ENCODE data around the gene EVPLL. TPM values are rescaled to one million over a fixed set of nuclear protein-coding genes. Genes with fewer than 3 reads are reported as not detected.
"Not testable (repeated sequence)": the region's sequence is repeated elsewhere in the genome, so short reads cannot be mapped to it uniquely, and the experiment has no call there.

Gene EVPLL
- polyA plus RNA-seq, 4 donors: 0.54 to 0.67 TPM; not detected in 2

DNA sequence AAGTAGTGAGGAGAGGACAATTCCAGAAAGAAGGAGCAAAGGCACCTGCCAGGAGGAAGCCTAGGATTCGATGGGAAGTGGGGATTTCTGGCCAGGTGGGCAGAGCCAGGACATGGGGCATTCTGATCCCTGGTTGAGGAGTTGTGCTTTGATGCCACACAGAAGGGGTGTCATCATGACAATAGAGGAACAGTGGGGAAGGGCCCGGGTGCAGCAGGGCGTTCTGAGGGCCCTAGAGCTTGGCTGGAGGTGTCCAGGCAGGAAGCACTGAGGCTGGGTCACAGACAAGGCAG is 4.3 kb downstream of the EVPLL start:
- no peak for FAIRE-seq
- 77 to 84% (median 82%) methylated on average over 3 of the region's 3 CpGs for WGBS, 3 donors
- no peaks in the 10 kb centered on the region for H3K9me3 ChIP-seq (ENCODE audit: control insufficient read depth in 2 of 2, insufficient read depth in 1 of 2, low read depth in 1 of 2, low read length in 1 of 2)
- H3K27ac ChIP-seq (ENCODE audit: low read depth in 1 of 3, low read length in 2 of 3): no peak overlapping the region
- peaks cover 0 to 16% (median 0%) of the 10 kb centered on the region in 3 donors for H3K27me3 ChIP-seq (ENCODE audit: control insufficient read depth in 3 of 3, insufficient read depth in 3 of 3, low read length in 3 of 3)
- H3K4me3 ChIP-seq (ENCODE audit: low read depth in 1 of 3, low read length in 3 of 3): no peak overlapping the region
- H3K4me1 ChIP-seq (ENCODE audit: control insufficient read depth in 3 of 3, insufficient read depth in 2 of 3, low read depth in 1 of 3, low read length in 2 of 3): peaks cover 0 to 8% (median 2%) of the 10 kb centered on the region in 3 donors
- DNase-seq: no peak
- no peaks in the 10 kb centered on the region for H3K36me3 ChIP-seq (ENCODE audit: control insufficient read depth in 3 of 3, insufficient read depth in 2 of 3, low read depth in 1 of 3, low read length in 3 of 3)

DNA sequence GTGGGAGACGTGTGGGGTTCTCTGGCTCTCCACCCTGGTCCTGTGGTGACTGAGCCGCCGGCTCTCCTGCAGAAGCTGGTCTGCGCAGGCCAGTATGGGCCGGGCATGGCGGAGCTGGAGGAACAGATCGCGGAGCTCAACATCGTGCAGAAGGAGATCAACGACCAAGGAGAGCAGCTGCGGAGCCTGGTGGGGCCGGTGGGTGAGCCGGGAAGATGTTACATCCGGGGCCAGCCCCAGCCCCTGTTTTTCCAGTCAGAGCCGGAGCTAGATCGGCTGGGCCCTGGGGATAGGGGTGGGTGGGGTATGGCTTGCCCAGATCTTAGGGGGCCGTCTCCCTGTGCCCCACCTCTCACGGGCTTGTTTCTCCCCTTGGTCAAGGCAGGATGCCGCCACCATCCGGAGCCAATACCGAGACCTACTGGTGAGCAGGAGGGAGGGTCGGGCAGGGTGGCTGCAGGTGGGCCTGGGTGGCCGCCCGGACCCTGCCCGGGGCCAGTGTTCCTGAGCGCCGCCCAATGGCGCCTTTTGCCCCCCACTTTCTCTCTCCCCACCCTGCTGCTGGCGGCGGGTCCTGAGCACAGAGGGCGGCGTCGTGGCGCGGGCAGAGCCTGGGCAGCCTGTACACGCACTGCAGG is 5.0 kb downstream of the EVPLL start:
- peaks cover 0 to 4% (median 2%) of the 10 kb centered on the region in 3 donors for H3K4me1 ChIP-seq (ENCODE audit: control insufficient read depth in 3 of 3, insufficient read depth in 2 of 3, low read depth in 1 of 3, low read length in 2 of 3)
- no peak overlapping the region for H3K27ac ChIP-seq (ENCODE audit: low read depth in 1 of 3, low read length in 2 of 3)
- FAIRE-seq (no peak), DNase-seq (no peak)
- H3K4me3 ChIP-seq (ENCODE audit: low read depth in 1 of 3, low read length in 3 of 3): no peak overlapping the region
- no peaks in the 10 kb centered on the region for H3K9me3 ChIP-seq (ENCODE audit: control insufficient read depth in 2 of 2, insufficient read depth in 1 of 2, low read depth in 1 of 2, low read length in 1 of 2)
- H3K27me3 ChIP-seq (ENCODE audit: control insufficient read depth in 3 of 3, insufficient read depth in 3 of 3, low read length in 3 of 3): peaks cover 0 to 16% (median 0%) of the 10 kb centered on the region in 3 donors
- WGBS, 3 donors: 66 to 73% (median 69%) methylated on average over 30 to 36 of the region's 36 CpGs
- no peaks in the 10 kb centered on the region for H3K36me3 ChIP-seq (ENCODE audit: control insufficient read depth in 3 of 3, insufficient read depth in 2 of 3, low read depth in 1 of 3, low read length in 3 of 3)

DNA sequence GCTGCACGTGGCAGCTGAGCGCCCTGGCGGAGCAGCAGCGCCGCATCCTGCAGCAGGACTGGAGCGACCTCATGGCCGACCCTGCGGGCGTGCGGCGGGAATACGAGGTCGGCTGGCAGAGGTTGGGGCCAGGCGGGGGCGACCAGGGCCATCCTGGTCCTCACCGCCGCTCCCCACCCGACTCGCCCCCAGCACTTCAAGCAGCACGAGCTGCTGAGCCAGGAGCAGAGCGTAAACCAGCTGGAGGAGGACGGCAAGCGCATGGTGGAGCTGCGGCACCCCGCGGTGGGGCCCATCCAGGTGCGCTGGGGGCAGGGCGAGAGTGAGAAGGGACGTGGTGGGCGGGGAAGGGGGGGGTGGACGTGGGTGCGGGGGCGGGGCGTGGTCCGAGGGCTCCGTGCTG is 5.5 kb downstream of the EVPLL start:
- H3K4me1 ChIP-seq (ENCODE audit: control insufficient read depth in 3 of 3, insufficient read depth in 2 of 3, low read depth in 1 of 3, low read length in 2 of 3); H3K36me3 ChIP-seq (ENCODE audit: control insufficient read depth in 3 of 3, insufficient read depth in 2 of 3, low read depth in 1 of 3, low read length in 3 of 3); FAIRE-seq; H3K27ac ChIP-seq (ENCODE audit: low read depth in 1 of 3, low read length in 2 of 3); H3K4me3 ChIP-seq (ENCODE audit: low read depth in 1 of 3, low read length in 3 of 3); H3K9me3 ChIP-seq (ENCODE audit: control insufficient read depth in 2 of 2, insufficient read depth in 1 of 2, low read depth in 1 of 2, low read length in 1 of 2): not testable (repeated sequence)
- peak in 1 of 2 donors; percentile 31 for DNase-seq
- 8 to 18% (median 16%) methylated on average over 25 to 36 of the region's 36 CpGs for WGBS, 3 donors
- peaks cover 0 to 16% (median 0%) of the 10 kb centered on the region in 3 donors for H3K27me3 ChIP-seq (ENCODE audit: control insufficient read depth in 3 of 3, insufficient read depth in 3 of 3, low read length in 3 of 3)

DNA sequence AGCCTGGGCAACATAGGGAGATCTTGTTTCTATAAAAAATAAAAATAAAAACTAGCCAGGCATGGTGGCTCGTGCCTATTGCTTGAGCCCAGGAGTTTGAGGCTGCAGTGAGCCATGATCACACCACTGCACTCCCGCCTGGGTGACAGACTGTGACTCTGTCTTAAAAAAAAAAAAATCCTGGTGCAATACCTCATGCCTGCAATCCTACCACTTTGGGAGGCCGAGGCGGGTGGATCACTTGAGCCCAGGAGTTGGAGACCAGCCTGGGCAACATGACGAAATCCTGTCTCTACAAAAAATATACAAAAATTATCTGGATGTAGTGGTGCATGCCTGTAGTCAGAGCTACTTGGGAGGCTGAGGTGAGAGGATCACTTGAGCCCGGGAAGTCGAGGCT is 6.7 kb downstream of the EVPLL start:
- H3K4me1 ChIP-seq (ENCODE audit: control insufficient read depth in 3 of 3, insufficient read depth in 2 of 3, low read depth in 1 of 3, low read length in 2 of 3); H3K27ac ChIP-seq (ENCODE audit: low read depth in 1 of 3, low read length in 2 of 3); DNase-seq; H3K36me3 ChIP-seq (ENCODE audit: control insufficient read depth in 3 of 3, insufficient read depth in 2 of 3, low read depth in 1 of 3, low read length in 3 of 3); FAIRE-seq; H3K4me3 ChIP-seq (ENCODE audit: low read depth in 1 of 3, low read length in 3 of 3); H3K9me3 ChIP-seq (ENCODE audit: control insufficient read depth in 2 of 2, insufficient read depth in 1 of 2, low read depth in 1 of 2, low read length in 1 of 2): not testable (repeated sequence)
- peaks cover 0 to 16% (median 0%) of the 10 kb centered on the region in 3 donors for H3K27me3 ChIP-seq (ENCODE audit: control insufficient read depth in 3 of 3, insufficient read depth in 3 of 3, low read length in 3 of 3)
- 85 to 91% (median 89%) methylated on average over 7 of the region's 7 CpGs for WGBS, 3 donors

DNA sequence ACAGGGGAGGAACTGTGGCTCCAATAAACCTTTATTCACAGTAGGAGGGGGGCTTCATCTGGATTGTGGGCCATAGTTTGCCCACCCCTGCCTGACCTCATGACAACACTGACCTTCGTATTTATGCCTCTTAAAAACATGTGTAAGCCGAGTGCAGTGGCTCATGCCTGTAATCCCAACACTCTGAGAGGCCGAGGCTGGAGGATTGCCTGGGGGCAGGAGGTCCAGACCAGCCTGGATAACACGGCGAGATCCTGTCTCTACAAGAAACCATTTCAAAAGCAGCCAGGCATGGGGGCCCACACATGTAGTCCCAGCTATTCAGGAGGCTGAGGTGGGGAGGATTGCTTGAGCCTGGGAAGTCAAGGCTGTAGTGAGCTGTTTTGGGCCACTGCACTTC is 10.0 kb downstream of the EVPLL start:
- not testable (repeated sequence) for H3K27ac ChIP-seq (ENCODE audit: low read depth in 1 of 3, low read length in 2 of 3); H3K27me3 ChIP-seq (ENCODE audit: control insufficient read depth in 3 of 3, insufficient read depth in 3 of 3, low read length in 3 of 3); H3K36me3 ChIP-seq (ENCODE audit: control insufficient read depth in 3 of 3, insufficient read depth in 2 of 3, low read depth in 1 of 3, low read length in 3 of 3); DNase-seq; FAIRE-seq; H3K4me3 ChIP-seq (ENCODE audit: low read depth in 1 of 3, low read length in 3 of 3); H3K9me3 ChIP-seq (ENCODE audit: control insufficient read depth in 2 of 2, insufficient read depth in 1 of 2, low read depth in 1 of 2, low read length in 1 of 2); H3K4me1 ChIP-seq (ENCODE audit: control insufficient read depth in 3 of 3, insufficient read depth in 2 of 3, low read depth in 1 of 3, low read length in 2 of 3)
- WGBS, 3 donors: 88 to 90% (median 88%) methylated on average over 5 of the region's 5 CpGs

DNA sequence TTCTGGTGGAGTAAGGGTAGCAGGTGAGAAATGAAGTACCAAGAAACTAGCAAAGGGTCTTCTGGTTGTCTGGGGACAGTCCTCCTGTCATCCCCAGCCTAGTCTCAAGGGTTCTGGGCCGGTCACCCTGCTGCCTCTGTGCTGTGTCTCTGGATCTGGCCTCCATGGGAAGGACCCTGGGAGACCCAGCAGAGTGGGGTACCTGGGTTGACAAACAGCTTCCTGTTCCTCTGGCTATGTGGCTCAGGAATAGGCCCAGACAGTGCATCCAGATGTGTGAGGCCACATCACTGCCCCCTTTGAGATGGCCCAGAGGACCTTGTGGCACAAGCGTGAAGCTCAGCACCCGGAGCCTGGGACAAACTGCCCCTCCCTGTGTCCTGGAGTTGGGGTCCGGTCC is 10.7 kb downstream of the EVPLL start:
- not testable (repeated sequence) for H3K27me3 ChIP-seq (ENCODE audit: control insufficient read depth in 3 of 3, insufficient read depth in 3 of 3, low read length in 3 of 3); H3K4me1 ChIP-seq (ENCODE audit: control insufficient read depth in 3 of 3, insufficient read depth in 2 of 3, low read depth in 1 of 3, low read length in 2 of 3); H3K27ac ChIP-seq (ENCODE audit: low read depth in 1 of 3, low read length in 2 of 3); H3K9me3 ChIP-seq (ENCODE audit: control insufficient read depth in 2 of 2, insufficient read depth in 1 of 2, low read depth in 1 of 2, low read length in 1 of 2); H3K36me3 ChIP-seq (ENCODE audit: control insufficient read depth in 3 of 3, insufficient read depth in 2 of 3, low read depth in 1 of 3, low read length in 3 of 3); FAIRE-seq; DNase-seq; H3K4me3 ChIP-seq (ENCODE audit: low read depth in 1 of 3, low read length in 3 of 3)
- WGBS, 3 donors: 87 to 98% (median 94%) methylated on average over 3 to 4 of the region's 4 CpGs

DNA sequence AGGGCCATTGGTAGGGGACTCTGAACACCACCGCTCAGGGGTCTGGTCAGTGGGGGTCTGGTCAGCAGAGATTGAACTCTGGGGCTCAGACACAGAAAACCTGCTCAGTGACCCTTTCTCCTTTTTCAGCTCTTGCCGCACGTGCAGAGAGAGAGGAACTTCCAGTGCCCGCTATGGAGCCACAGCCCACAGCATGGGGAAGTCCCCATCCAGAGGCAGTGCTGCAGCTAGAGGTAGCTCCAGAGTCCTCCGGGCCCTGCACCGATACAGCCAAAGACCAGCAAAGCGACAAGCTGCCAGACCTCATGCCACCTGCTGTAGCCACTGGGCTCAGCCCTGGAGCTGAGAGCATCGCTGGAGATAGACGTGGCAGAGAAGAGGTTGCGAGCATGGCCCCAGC is 11.2 kb downstream of the EVPLL start:
- not testable (repeated sequence) for H3K36me3 ChIP-seq (ENCODE audit: control insufficient read depth in 3 of 3, insufficient read depth in 2 of 3, low read depth in 1 of 3, low read length in 3 of 3); H3K27ac ChIP-seq (ENCODE audit: low read depth in 1 of 3, low read length in 2 of 3); H3K27me3 ChIP-seq (ENCODE audit: control insufficient read depth in 3 of 3, insufficient read depth in 3 of 3, low read length in 3 of 3); H3K4me3 ChIP-seq (ENCODE audit: low read depth in 1 of 3, low read length in 3 of 3); FAIRE-seq; H3K9me3 ChIP-seq (ENCODE audit: control insufficient read depth in 2 of 2, insufficient read depth in 1 of 2, low read depth in 1 of 2, low read length in 1 of 2); H3K4me1 ChIP-seq (ENCODE audit: control insufficient read depth in 3 of 3, insufficient read depth in 2 of 3, low read depth in 1 of 3, low read length in 2 of 3); DNase-seq
- 50 to 81% (median 55%) methylated on average over 1 to 7 of the region's 10 CpGs for WGBS, 3 donors

DNA sequence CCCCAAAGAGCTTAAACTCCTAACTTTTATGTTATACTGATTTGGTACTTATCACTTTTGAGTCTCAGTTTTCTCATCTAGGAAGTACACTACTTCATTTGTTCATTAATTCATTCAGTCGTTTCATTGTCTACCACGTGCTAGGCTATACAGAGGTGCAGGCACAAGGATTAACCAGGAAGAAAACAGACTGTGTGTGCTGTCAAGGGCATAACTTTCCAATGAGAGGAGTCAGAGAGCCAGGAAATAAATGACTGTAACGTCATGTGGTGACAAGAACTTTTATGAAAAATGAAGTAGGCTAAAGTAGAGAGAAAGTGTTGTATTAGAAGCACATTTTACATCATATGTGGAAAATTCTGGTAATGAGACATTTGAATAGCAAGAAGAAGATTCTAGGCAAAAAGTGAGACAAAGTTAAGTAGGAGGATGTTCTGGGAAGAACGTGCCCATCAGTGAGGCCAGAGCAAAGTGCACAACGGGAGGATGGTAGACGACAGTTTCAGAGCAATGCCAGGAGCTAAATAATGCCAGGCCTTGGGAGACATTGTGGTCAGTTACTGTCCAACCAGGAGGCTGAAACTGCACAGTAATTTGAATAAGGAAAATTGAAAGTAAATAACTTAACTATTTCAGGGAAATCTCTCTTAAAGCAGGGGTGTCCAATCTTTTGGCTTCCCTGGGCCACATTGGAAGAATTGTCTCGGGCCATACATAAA is 24.5 kb downstream of the EVPLL start:
- H3K27me3 ChIP-seq (ENCODE audit: control insufficient read depth in 3 of 3, insufficient read depth in 3 of 3, low read length in 3 of 3); DNase-seq; H3K4me3 ChIP-seq (ENCODE audit: low read depth in 1 of 3, low read length in 3 of 3); H3K36me3 ChIP-seq (ENCODE audit: control insufficient read depth in 3 of 3, insufficient read depth in 2 of 3, low read depth in 1 of 3, low read length in 3 of 3); H3K9me3 ChIP-seq (ENCODE audit: control insufficient read depth in 2 of 2, insufficient read depth in 1 of 2, low read depth in 1 of 2, low read length in 1 of 2); H3K4me1 ChIP-seq (ENCODE audit: control insufficient read depth in 3 of 3, insufficient read depth in 2 of 3, low read depth in 1 of 3, low read length in 2 of 3); H3K27ac ChIP-seq (ENCODE audit: low read depth in 1 of 3, low read length in 2 of 3); FAIRE-seq: not testable (repeated sequence)
- 32 to 54% (median 52%) methylated on average over 5 to 7 of the region's 7 CpGs for WGBS, 3 donors

DNA sequence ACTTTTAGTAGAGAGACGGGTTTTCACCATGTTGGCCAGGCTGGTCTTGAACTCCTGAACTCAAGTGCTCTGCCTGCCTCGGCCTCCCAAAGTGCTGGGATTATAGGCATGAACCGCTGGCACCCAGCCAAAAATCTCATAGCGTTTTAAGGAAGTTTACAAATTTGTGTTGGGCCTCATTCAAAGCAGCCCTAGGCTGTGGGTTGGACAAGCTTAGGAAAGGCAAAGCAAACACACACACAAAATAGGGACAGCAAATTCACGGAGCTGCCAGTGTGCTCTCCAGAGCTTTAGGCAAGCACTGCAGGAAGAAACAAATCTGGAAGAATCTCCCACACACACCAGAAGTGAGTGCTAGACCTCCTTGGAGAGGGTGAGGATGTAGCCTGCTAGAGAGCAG is 25.6 kb downstream of the EVPLL start:
- FAIRE-seq, DNase-seq: not testable (repeated sequence)

More for the DNA sequence above, 25.6 kb downstream of the EVPLL start:
- not testable (repeated sequence) for H3K4me3 ChIP-seq (ENCODE audit: low read depth in 1 of 3, low read length in 3 of 3); H3K4me1 ChIP-seq (ENCODE audit: control insufficient read depth in 3 of 3, insufficient read depth in 2 of 3, low read depth in 1 of 3, low read length in 2 of 3); H3K36me3 ChIP-seq (ENCODE audit: control insufficient read depth in 3 of 3, insufficient read depth in 2 of 3, low read depth in 1 of 3, low read length in 3 of 3); H3K9me3 ChIP-seq (ENCODE audit: control insufficient read depth in 2 of 2, insufficient read depth in 1 of 2, low read depth in 1 of 2, low read length in 1 of 2); H3K27me3 ChIP-seq (ENCODE audit: control insufficient read depth in 3 of 3, insufficient read depth in 3 of 3, low read length in 3 of 3); H3K27ac ChIP-seq (ENCODE audit: low read depth in 1 of 3, low read length in 2 of 3)
- WGBS, 3 donors: 9 to 20% (median 18%) methylated on average over 4 of the region's 5 CpGs

All from small intestine (tissue), 7 donors.